ENCODE results near the gene ATXN10.

Gene ATXN10

DNA sequence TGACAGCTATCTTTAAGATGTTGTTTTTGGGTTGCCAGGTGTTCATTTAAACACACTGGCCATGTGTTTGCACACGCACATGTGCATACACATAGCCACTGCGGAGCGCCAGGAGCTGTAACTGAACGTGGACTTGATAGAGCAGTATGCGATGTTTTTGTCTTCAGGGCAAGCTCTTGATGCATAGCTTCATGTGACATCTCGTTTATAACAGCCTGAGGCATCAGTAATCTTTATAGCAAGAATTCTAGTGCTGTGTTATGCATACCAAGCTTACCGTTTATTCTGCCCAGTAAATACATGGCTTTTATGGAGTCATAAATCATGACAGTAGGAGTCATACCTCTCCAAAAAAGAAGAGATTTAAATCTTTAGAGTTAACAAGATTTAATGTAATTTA is 87.0 kb downstream of the ATXN10 start:
- no peak for DNase-seq (ENCODE audit: low read depth in 2 of 2)

DNA sequence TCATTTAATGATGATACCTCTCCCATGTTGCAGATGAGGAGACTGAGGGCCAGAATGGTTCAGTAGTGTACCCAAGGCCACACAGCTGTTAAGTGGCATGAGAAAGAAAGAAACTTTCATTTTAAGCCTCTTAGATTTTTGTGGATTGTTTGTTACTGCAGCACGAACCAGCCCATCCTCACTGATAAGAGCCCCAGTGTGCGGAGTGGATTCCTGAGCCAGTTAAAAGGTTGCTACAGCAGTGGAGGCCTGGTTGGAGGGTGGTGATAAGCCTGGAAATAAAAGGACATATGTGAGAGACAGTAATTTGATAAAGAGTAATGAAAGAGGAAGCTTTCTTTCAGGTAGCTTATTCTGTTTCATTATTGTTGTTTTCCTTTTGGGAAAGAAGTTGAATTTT is 89.0 kb downstream of the ATXN10 start:
- no peak for DNase-seq (ENCODE audit: low read depth in 2 of 2)

DNA sequence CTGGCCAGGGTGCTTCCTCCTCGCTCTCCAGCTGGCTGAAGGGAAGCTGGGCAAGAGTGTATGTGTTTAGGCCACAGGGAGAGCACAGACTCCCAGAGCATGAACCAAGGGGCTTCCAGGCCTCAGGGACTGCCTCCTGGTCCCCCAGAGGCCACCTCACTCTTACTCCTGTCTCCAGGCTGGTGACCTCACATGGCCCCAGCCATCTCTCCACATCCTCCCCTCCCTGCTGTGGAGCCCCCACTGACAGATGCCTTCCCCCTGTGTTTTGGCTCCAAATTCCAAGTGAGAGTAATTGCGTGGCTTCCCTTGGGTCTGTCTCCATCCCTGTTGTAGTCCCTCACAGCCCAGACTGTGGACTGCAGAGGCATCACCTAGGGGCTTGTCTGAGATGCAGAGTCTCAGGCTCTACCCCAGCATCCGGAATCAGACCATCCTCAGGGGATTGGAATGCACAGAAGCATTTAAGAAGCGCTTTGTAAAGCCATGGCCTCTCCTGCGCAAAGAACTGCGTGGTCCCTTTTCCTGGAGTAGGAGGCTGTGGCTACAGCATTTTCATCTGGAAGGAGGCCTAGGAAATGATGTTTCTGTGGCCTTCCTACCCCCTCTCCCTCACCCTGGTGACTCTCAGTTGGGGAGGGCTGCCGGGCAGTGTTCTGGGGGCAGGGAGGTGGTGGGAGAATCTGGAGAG is 91.1 kb downstream of the ATXN10 start:
- no peak for DNase-seq (ENCODE audit: low read depth in 2 of 2)

DNA sequence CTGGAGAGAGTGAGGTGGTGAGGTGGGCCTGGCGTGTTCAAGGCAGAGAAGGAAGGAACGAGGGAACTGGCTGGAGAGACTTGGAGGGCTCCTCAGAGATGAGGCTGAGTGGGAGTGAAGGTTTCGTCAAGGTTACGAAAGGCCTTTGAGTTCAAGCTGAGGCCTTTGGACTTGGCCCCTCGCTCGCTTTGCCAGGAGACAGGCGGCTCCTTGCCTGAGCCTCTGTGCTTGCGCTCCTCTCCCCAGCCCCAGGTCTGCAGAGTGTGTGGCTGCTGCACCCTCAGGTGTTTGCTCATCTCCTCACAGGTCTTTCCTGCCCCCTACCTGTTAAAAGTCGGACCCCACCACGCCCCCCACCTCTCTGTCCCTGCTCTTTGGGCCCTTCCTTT is 91.6 kb downstream of the ATXN10 start:
- no peak for DNase-seq (ENCODE audit: low read depth in 2 of 2)

DNA sequence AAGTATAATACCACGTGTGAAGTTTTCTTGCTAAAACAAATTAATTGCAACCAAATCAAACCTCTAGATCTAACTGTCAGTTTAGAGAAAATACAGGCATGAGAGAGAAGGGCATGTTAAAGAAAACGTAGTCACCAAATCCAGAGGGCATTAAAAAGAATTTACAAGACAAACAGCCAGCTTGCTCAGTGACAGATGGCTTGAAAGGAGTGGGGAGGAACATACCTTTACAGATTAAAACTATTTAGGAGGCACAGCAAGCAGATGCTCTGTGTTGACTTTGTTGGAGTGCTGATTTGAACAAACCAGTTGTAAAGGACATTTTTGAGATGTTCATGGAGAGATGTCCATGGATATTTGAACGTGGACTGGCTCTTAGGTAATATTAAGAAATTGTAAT is 96.9 kb downstream of the ATXN10 start:
- no peak for DNase-seq (ENCODE audit: low read depth in 2 of 2)

DNA sequence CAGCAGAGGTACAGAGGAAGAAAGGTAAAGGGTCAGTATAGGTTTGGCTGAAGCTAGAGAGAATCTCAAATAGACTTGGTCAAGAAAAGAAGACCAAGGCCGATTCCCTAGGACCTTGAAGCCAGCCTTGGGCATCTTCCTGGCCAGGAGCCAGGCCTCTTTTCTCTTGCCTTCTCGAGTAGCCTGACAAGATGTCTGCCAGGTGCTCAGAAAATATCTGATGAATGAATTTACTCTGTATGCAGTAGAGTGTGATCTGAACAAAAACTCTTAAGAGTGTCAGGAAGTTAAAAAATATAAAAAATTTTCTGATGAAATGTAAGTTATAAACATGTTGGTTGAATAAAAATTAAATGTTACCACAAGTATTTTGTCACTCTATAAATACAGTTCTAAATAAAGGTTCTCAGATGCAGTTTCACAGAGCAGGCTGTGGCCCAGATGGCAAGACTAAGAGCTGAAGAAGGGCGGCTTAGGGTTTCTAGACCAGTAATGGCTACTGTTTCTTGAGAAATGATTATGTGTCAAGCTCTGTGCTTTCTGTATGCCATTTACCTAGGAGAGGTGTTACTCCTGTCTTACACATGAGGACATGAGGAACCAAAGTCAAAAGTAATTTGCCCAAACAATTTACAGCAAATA is 98.1 kb downstream of the ATXN10 start:
- no peak for DNase-seq (ENCODE audit: low read depth in 2 of 2)

DNA sequence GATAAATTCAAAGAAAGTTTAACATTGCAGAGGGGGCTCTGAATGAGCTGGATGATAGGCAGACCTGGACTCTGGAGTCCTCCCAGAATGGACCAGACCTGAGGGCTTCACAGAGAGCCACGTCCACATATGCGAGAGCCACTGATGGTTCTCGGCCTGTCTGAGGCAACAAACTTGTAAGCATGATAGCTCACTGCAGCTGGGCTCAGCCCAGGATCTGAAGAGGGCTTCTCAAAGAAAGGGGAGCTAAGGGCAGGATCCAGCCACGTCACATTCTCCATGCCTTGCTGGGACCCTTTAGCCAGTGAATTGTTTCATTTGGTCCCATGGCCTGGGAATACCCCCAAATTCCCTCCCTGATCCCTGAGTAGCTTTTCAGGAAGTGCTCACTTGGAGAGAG is 98.9 kb downstream of the ATXN10 start:
- no peak for DNase-seq (ENCODE audit: low read depth in 2 of 2)

DNA sequence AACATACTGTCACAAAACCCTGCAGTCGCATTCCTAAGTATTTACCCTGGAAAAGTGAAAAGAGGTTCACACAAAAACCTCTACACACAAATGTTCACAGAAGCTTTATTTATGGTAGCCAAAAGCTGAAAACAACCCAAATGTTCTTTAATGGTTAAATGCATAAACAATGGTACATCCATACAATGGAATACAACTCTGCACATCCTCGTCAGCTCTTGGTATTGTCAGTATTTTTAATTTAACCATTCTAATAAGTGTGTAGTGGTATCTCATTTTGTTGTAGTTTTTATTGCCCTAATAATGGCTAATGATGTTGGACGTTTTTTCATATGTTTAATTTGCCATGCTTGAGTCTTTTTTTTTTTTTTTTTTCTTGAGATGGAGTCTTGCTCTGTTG is 99.4 kb downstream of the ATXN10 start:
- no peak for DNase-seq (ENCODE audit: low read depth in 2 of 2)

DNA sequence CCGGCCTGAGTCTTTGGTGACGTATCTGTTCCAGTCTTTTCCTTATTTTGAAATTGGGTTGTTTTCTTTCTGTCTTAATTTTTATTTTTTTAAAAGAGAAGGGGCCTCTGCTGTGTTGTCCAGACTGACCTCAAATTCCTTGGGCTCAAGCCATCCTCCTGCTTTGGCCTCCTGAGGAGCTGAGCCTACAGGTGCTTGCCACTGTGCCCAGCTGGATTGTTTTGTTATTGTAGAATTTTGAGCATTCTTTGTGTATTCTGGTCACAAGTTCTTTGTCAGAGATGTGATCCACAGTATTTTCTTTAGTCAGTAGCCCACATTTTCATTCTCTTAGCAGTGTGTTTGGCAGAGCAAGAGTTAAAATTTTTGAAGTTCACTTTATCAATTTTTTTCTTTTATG is 100.1 kb downstream of the ATXN10 start:
- no peak for DNase-seq (ENCODE audit: low read depth in 2 of 2)

DNA sequence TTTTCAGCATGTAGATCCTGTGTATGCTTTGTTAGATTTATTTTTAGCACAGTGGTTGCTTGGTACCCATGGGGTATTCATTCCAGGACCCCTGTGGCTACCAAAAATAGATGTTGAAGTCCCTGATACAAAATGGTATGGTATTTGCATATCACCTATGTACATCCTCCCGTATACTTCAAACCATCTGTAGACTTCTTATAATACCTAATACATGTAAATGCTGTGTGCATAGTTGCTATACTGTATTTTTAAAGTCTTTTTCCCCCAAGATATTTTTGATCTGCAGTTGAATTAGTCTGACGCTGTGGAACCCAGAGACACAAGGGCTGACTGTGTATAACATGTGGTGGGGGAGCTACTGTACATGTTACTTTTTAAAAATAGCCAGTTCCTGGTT is 101.1 kb downstream of the ATXN10 start:
- DNase-seq (ENCODE audit: low read depth in 2 of 2): no peak

DNA sequence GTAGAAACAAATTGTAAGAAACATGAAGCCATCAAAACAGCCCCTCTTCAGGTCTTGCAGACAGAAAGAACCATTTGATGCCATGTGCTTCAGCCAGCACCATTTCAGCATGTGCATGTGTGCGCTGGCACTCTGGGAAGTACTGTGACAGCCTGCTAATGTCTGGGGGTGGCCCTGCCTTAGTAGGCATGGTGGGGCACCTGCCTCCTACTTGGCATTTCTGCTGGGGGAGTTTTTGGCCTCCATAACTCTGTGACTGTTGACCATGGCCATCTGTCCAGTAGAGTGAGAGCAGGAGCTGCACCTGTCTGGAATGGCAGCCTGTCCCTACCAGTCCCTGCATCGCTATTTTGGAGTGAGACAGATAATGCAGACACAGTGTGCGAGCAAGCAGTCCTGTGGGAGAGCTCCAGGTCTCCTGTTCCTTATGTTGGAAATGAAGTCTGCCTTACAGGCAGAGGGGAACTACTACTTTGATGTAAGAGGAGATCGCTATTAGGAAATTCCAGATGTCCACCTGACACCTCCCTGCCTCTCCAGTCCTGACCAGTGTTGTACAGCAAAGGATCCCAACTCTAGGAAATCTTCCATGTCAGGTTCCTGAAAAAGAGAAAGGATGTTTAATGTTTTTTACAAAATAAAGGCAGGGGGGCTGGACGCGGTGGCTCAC is 102.5 kb downstream of the ATXN10 start:
- no peak for DNase-seq (ENCODE audit: low read depth in 2 of 2)

DNA sequence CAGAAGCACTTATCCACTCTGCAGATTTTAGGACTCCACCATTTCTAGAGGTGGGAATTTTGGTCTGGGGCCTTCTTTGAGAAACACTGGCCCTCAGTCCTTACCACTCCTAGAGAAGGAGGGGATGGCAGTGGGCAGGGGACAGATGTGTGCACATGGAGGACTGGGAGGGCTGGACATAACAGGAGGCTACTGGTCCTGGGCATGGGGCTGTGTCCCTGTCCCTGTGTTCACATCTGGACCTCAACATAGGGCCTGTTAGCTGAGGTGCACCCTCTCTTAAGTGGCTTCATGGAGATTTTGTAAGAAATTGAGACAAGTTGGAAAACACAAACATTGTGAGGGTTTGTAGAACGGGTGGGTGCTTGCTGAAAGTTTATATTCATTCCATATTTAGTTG is 103.4 kb downstream of the ATXN10 start:
- no peak for DNase-seq (ENCODE audit: low read depth in 2 of 2)

DNA sequence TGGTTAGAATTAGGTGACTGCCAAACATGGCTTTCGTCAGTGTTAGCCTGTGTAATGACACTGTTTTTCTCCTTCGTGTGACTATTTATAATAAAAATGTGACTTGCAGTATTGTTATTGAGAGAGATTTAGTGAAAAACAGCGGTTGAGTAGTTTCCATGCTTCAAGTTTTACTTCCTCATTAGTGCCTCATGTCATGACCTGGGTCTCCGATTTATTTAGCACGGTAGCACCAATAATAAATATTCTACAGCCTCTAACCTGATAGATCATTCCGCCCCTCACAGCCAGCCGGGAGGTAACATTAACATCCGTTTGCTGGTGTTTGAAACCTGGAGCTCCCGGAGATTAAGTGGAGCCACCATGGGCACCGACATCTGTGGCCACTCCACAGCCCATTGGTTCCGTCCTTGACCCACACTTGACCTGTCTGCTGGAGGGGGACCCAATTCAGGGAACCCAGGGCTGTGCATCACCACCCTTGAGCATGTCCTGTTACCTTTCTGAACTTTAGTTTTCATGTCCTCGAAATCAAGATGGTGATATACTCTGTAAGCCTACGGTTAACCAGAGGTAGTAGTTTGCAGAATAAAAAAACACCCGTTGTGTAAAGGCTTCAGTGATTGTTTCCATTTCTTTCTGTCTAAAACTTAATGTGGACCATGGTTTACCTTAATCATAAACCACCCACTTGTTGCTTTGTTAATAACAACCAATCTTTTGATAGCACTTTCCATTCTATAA is 104.1 kb downstream of the ATXN10 start:
- no peak for DNase-seq (ENCODE audit: low read depth in 2 of 2)

DNA sequence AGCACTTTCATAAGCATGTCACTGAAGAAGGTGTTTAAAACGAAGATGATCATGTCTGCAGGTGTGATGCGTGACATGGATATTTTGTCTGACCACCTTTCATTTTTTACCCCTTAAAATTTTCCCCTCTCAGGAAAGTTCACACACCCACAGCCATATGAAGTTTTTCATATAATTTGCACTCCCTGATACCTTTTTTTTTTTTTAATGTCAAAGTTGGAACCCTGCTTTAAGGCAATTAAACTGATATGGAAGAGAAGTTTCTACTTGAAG is 104.6 kb downstream of the ATXN10 start:
- DNase-seq (ENCODE audit: low read depth in 2 of 2): no peak

DNA sequence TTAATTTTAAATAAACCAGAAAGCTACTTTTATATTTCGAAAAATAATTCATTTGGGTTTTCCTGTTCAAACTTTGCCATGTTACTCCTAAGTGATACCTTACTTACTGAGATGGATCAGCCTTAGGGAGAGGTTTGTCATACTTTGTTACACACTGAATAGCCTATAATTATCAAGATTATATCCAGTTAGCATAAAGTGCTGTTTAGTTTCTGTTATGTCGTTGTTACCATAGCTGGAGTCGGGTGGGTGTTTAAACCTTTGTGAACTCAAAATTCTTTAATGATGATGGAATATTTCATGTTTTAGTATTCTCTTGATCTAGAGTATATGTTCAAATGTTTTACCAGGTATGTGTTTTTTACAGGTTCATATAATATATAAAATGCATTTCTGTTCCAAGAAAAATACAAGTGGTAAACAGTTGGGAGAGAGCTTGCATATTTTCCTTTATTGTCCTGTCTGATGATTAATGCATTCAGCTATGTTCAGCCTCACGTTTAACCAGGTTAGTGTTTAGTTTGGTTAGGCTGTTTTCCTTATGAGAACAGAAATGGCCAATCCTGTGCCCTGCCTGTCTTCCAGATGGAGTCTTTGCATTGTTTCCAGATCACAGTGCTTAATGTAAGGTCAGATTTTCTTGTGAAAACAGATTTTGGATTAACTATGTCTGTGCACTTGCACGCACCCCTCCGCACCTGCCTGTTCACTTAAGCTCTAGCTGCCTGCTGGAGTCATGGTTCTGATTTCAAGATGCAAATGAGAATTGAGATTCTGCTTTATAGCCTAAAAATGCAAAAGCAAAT is 105.6 kb downstream of the ATXN10 start:
- DNase-seq (ENCODE audit: low read depth in 2 of 2): no peak

DNA sequence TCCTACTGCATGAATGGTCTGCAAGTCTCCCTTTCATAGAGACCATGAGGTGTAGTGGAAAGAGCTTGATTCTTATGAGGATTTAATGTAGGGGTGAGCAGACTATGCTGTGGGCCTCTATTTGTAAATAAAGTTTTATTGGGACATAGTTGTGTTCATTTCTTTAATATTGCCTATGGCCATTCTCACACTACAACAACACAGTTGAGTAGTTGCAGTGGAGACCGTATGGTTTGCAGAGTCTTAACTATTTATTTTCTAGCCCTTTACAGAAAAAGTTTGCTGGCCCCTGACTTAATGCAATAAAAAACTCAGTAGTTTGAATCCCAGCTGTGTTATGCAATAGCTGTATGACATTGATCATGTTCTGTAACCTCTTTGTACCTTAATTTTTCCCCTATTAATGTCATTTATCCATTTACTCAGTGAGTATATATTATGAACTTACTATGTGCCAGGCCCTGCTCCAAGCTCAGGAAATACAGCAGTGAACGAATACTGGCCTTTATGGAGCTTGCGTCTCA is 106.3 kb downstream of the ATXN10 start:
- DNase-seq (ENCODE audit: low read depth in 2 of 2): no peak

DNA sequence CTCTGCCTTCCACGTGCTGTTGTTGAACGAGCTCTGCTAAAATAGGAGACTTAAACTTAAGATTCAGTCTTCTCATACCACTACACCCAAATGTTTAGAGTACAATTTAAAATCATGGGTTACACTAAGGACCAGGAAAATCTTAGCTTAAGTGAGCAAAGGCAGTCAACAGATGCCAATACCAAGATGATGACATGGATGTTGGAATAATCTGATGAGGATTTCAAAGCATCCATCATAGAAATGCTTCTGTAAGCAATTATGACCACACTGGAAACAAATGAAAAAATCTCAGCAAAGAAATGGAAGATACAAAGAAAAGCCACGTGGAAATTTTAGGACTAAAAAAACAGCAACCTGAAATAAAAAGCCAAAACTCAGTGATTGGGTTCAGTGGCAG is 109.8 kb downstream of the ATXN10 start:
- no peak for DNase-seq (ENCODE audit: low read depth in 2 of 2)

DNA sequence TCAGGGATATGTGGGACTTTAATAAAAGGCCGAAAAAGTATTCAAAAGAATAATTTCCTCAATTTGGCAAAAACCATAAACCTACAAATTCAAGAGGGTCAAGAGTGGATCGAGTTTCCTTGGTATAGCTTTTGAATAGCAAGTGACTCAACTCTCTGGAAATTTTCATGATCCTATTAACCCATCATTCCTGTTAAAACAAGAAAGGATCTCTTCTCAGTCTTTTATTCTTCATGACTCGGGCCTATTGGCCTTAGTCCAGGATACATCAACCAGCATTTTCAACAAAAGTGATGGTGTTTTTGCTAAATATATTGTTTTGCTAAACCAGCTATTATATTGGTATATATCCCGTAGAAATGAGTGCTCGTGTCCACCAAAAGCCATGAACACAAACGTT is 110.3 kb downstream of the ATXN10 start:
- no peak for DNase-seq (ENCODE audit: low read depth in 2 of 2)

DNA sequence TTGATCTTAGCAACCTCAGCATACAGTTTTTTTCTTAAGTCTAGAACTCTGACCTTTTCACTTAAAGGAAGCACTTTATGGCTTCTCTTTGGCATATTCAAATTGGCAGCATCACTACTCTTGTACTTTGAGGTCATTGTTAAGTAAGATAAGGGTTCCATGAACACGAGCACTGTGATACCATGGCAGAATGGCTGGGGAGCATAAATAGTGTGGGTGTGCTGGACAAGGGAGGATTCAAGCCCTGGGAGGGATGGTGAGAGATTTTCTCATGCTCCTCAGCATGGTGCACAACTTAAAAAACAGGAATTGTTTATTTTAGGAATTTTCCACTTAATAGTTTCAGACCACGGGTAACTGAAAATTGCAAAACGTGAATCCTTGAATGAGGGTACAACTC is 111.4 kb downstream of the ATXN10 start:
- DNase-seq (ENCODE audit: low read depth in 2 of 2): no peak

DNA sequence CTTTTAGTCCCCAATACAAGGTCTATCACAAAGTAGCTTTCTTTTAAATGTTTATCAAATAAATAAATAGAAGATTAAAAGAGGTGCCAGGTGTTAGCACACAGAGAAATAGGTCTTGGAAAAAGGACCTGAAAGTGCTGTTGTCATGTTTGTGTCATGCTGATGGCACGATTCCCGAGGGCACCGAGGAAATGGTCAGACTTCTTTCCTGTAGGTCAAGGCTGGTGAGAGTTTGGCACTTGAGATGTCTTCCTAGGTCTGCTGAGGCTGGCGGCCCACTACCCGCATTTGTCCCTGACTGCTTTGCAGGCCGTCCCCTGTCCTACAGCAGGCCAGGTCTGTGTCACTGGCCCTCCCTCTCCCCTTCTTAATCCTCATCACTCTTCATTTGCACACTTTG is 112.1 kb downstream of the ATXN10 start:
- DNase-seq (ENCODE audit: low read depth in 2 of 2): no peak

DNA sequence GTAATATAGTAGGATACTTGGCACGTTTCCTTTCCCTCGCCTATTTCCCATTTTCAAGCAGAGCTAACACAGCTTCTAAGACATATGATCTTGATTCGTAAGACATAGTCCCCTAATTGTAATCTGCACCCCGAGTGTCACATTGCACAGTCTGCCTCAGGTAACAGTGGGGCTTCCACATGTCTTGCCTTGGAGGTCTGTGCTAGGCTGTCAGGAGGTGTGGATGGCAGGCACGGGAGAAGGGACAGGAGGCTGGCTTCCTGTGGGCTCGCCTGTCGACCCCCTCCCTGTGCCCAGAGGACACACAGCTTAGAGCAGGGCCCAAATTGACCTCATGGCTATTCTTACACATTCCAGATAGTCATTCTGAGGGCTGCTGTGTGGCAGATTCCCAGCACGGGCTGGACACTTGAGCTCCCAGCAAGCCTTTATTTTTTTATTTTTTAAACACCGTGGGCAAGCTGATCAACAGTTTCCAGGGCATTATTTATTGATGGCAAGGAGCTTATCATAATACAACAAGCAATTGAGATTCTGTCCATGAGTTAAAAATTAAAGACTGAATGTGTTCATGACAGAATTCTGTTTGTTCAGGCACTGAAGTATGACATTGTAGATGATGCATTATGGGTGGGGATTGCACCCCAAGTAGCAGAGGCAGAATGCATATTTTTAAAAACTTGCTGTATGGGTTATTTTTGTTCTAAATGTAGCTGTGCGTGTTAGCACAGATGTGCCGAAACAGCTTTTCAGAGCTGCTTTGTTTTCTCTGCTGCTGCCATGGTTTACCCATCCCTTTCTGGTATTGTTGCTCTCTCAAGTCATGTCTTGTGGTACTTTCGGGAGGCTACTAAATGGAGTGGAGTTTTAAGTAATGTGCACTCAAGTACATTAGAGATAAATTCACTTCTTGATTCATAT is 113.0 kb downstream of the ATXN10 start:
- no peak for DNase-seq (ENCODE audit: low read depth in 2 of 2)
